Measurements from ENCODE around the gene GRM8.
"Not testable (repeated sequence)": the region's sequence is repeated elsewhere in the genome, so short reads cannot be mapped to it uniquely, and the experiment has no call there.

GRM8 gene

GRCh38 chr7:126840869-126841268 is 411.9 kb downstream of the GRM8 start:
- no peak for DNase-seq (ENCODE audit: low spot score)
- no peak for TF ChIP-seq CTCF (IDR thresholded peaks at IDR 0.05; ENCODE audit: extremely low read depth, missing control alignments)

- TF ChIP-seq CTCF (IDR thresholded peaks at IDR 0.05; ENCODE audit: extremely low read depth, missing control alignments), result no peak
- DNase-seq (ENCODE audit: low spot score), result no peak
These were observed 413.1 kb downstream of the GRM8 start for GRCh38 chr7:126839624-126840023.

- DNase-seq (ENCODE audit: low spot score), result no peak
- TF ChIP-seq CTCF (IDR thresholded peaks at IDR 0.05; ENCODE audit: extremely low read depth, missing control alignments), result no peak
These were observed 414.5 kb downstream of the GRM8 start for GRCh38 chr7:126838194-126838593.

GRCh38 chr7:126831241-126831640 is 421.5 kb downstream of the GRM8 start:
- DNase-seq (ENCODE audit: low spot score), result not testable (repeated sequence)

GRCh38 chr7:126820925-126821324 is 431.8 kb downstream of the GRM8 start:
- DNase-seq (ENCODE audit: low spot score), result no peak
- TF ChIP-seq CTCF (IDR thresholded peaks at IDR 0.05; ENCODE audit: extremely low read depth, missing control alignments), result no peak

- no peak for DNase-seq (ENCODE audit: low spot score)
- TF ChIP-seq CTCF (IDR thresholded peaks at IDR 0.05; ENCODE audit: extremely low read depth, missing control alignments), result no peak
These were observed 433.6 kb downstream of the GRM8 start for GRCh38 chr7:126819197-126819484.

GRCh38 chr7:126818393-126819196 is 434.1 kb downstream of the GRM8 start:
- no peak for TF ChIP-seq CTCF (IDR thresholded peaks at IDR 0.05; ENCODE audit: extremely low read depth, missing control alignments)
- no peak for DNase-seq (ENCODE audit: low spot score)

- no peak for TF ChIP-seq CTCF (IDR thresholded peaks at IDR 0.05; ENCODE audit: extremely low read depth, missing control alignments)
- DNase-seq (ENCODE audit: low spot score), result no peak
These were observed 443.6 kb downstream of the GRM8 start for GRCh38 chr7:126809188-126809587.
